ENCODE results near the gene AGPS.

DNA sequence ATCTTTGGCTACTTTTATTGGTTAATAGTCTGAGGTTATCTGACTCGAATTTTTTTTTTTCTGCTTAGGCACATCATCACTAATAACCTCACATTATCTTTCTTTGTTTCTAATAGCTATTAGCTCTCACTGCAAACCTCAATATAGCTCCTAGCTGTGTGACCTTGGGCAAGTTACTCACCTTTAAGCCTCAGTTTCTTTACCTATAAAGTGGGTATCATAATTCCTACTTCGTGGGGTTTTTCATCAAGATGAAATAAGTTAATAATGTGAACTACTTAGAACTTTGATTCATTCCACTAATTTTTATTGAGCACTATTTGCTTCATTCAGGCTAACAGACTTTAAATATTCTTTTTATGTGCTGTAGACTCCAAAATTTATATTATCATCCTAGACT, 55.5 kb downstream of the AGPS start:
- TF ChIP-seq CEBPB (IDR thresholded peaks at IDR 0.05) (no peak), CTCF (IDR thresholded peaks at IDR 0.05) (no peak), MAZ (IDR thresholded peaks at IDR 0.05; ENCODE audit: borderline replicate concordance, low read depth, low read length) (no peak), POLR2AphosphoS2 (conservative IDR thresholded peaks at IDR 0.05; ENCODE audit: low read length) (no peak), ELK1 (IDR thresholded peaks at IDR 0.05; ENCODE audit: low read depth, low read length) (no peak), POLR2A (IDR thresholded peaks at IDR 0.05; ENCODE audit: low read length) (no peak), EP300 (IDR thresholded peaks at IDR 0.05) (no peak), NR3C1 (IDR thresholded peaks at IDR 0.05) (no peak), MAFK (IDR thresholded peaks at IDR 0.05; ENCODE audit: partially characterized antibody) (no peak)
- TF ChIP-seq, protein P1, sequence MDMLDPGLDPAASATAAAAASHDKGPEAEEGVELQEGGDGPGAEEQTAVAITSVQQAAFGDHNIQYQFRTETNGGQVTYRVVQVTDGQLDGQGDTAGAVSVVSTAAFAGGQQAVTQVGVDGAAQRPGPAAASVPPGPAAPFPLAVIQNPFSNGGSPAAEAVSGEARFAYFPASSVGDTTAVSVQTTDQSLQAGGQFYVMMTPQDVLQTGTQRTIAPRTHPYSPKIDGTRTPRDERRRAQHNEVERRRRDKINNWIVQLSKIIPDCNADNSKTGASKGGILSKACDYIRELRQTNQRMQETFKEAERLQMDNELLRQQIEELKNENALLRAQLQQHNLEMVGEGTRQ (IDR thresholded peaks at IDR 0.05), result no peak
